GM23338 (cell line): ENCODE measurements around the gene TMA7B. TPM values are rescaled to one million over a fixed set of nuclear protein-coding genes. Genes with fewer than 3 reads are reported as not detected.

Experiments
- ATAC-seq: fragments of 200-7000 bp; cut with Tn5 transposase; 3 replicates; pipeline ENCODE4 v1.9.1; 2020
- DNase-seq: peaks from one replicate; pipeline ENCODE4 v3.0.0-alpha.2; 2015; ENCODE audit warnings: low spot score
- H2AFZ ChIP-seq: fragments of 200-600 bp; sonication (generic); 2 replicates; pipeline ENCODE4 v1.8.0; 2016; ENCODE audit warnings: antibody characterized with exemption, mild to moderate bottlenecking, moderate library complexity
- H3F3A ChIP-seq: fragments of 200-600 bp; sonication (generic); replicated peaks from 2 replicates; pipeline ENCODE4 v1.8.0; 2017; ENCODE audit warnings: antibody characterized with exemption, mixed run types, low read depth
- H3K27ac ChIP-seq: fragments of 200-600 bp; sonication (generic); 2 replicates; pipeline ENCODE4 v1.6.1; 2016; ENCODE audit warnings: low read depth
- H3K27me3 ChIP-seq: fragments of 200-600 bp; sonication (generic); 2 replicates; pipeline ENCODE4 v1.8.0; 2016; ENCODE audit warnings: mild to moderate bottlenecking, mixed run types, moderate library complexity; ENCODE audit not compliant: insufficient read depth
- H3K36me3 ChIP-seq: fragments of 200-600 bp; sonication (generic); 2 replicates; pipeline ENCODE4 v1.8.0; 2016; ENCODE audit warnings: mild to moderate bottlenecking; ENCODE audit not compliant: insufficient read depth
- H3K4me1 ChIP-seq: fragments of 200-600 bp; sonication (generic); 2 replicates; pipeline ENCODE4 v1.8.0; 2016; ENCODE audit warnings: mild to moderate bottlenecking, moderate library complexity; ENCODE audit not compliant: insufficient read depth
- H3K4me2 ChIP-seq: fragments of 200-600 bp; sonication (generic); 2 replicates; pipeline ENCODE4 v1.7.1; 2017; ENCODE audit warnings: mixed run types
- H3K4me3 ChIP-seq: fragments of 200-600 bp; sonication (generic); 2 replicates; pipeline ENCODE4 v1.6.1; 2016; ENCODE audit warnings: mixed run types
- H3K79me2 ChIP-seq: fragments of 200-600 bp; sonication (generic); replicated peaks from 2 replicates; pipeline ENCODE4 v1.8.0; 2017; ENCODE audit warnings: mild to moderate bottlenecking; ENCODE audit not compliant: insufficient read depth
- H3K9me2 ChIP-seq: fragments of 200-600 bp; sonication (generic); 2 replicates; pipeline ENCODE4 v1.8.0; 2017; ENCODE audit not compliant: insufficient read depth
- H4K20me1 ChIP-seq: fragments of 200-600 bp; sonication (generic); replicated peaks from 2 replicates; pipeline ENCODE4 v1.8.0; 2017; ENCODE audit warnings: mild to moderate bottlenecking; ENCODE audit not compliant: insufficient read depth
- H3K27ac Mint-ChIP-seq: 2 replicates; pipeline ENCODE4 v1.8.0; 2020; ENCODE audit warnings: inconsistent platforms, mild to moderate bottlenecking, moderate library complexity, mixed read lengths
- H3K27me3 Mint-ChIP-seq: 3 replicates; pipeline ENCODE4 v1.8.0; 2022; ENCODE audit warnings: low read depth, mild to moderate bottlenecking, moderate library complexity, mixed read lengths, inconsistent platforms; ENCODE audit not compliant: insufficient read depth, poor library complexity
- H3K36me3 Mint-ChIP-seq: 3 replicates; pipeline ENCODE4 v1.8.0; 2021; ENCODE audit warnings: low read depth, mild to moderate bottlenecking, inconsistent platforms, moderate library complexity, mixed read lengths
- H3K4me1 Mint-ChIP-seq: 3 replicates; pipeline ENCODE4 v1.8.0; 2020; ENCODE audit warnings: mild to moderate bottlenecking, inconsistent platforms, mixed read lengths
- H3K4me3 Mint-ChIP-seq: 3 replicates; pipeline ENCODE4 v1.8.0; 2021; ENCODE audit warnings: moderate library complexity, mild to moderate bottlenecking, inconsistent platforms, mixed read lengths
- H3K9me3 Mint-ChIP-seq: 3 replicates; pipeline ENCODE4 v1.8.0; 2020; ENCODE audit warnings: moderate library complexity, mild to moderate bottlenecking, inconsistent platforms, mixed read lengths
- ETS1 ChIP-seq: IDR thresholded peaks from 2 replicates; pipeline ENCODE4 v1.6.1; 2016; ENCODE audit warnings: antibody characterized with exemption
- EZH2 ChIP-seq: fragments of 200-600 bp; sonication (generic); IDR thresholded peaks from one replicate; pipeline ENCODE4 v1.8.0; 2017; ENCODE audit warnings: antibody characterized with exemption, mild to moderate bottlenecking, low read depth; ENCODE audit not compliant: unreplicated experiment
- EZH2phosphoT487 ChIP-seq: fragments of 200-600 bp; sonication (generic); IDR thresholded peaks from one replicate; pipeline ENCODE4 v1.8.1; 2018; ENCODE audit warnings: antibody characterized with exemption; ENCODE audit not compliant: unreplicated experiment
- JUNB ChIP-seq: IDR thresholded peaks from one replicate; pipeline ENCODE4 v1.6.1; 2016; ENCODE audit warnings: antibody characterized with exemption; ENCODE audit not compliant: unreplicated experiment
- NANOG ChIP-seq: IDR thresholded peaks from 2 replicates; pipeline ENCODE4 v1.6.1; 2016; ENCODE audit warnings: antibody characterized with exemption, borderline replicate concordance
- POLR2AphosphoS5 ChIP-seq: IDR thresholded peaks from 2 replicates; pipeline ENCODE4 v1.6.1; 2016; ENCODE audit warnings: antibody characterized with exemption, low read depth
- REST ChIP-seq: IDR thresholded peaks from one replicate; pipeline ENCODE4 v1.6.1; 2018; ENCODE audit warnings: antibody characterized with exemption; ENCODE audit not compliant: unreplicated experiment
- STAT1 ChIP-seq: IDR thresholded peaks from one replicate; pipeline ENCODE4 v1.6.1; 2016; ENCODE audit warnings: antibody characterized with exemption; ENCODE audit not compliant: unreplicated experiment
- ZNF114 ChIP-seq: fragments of 250-450 bp; sonication (Bioruptor Pico); IDR thresholded peaks from 2 replicates; pipeline ENCODE4 v1.5.0; 2020; ENCODE audit warnings: mild to moderate bottlenecking, moderate library complexity
- polyA plus RNA-seq: library from polyadenylated mRNA; unstranded; fragments of >200 nt; fragmentation: Nextera tagmentation; extraction: Ambion mirVana; gene quantifications from 2 replicates; pipeline ENCODE4 v1.2.1, GENCODE V29; 2016
- total RNA-seq: library from RNA; depleted of rRNA; stranded (reverse); fragments of >200 nt; shearing (Covaris generic); gene quantifications from 2 replicates; pipeline ENCODE4 v1.2.3, GENCODE V29; 2014
- TF ChIP-seq, protein P1 (sequence below): fragments of 250-450 bp; sonication (Bioruptor Pico); IDR thresholded peaks from 2 replicates; pipeline ENCODE4 v1.5.0; 2020; ENCODE audit warnings: mild to moderate bottlenecking, moderate library complexity

TMA7B gene
- total and polyA plus RNA-seq, 2 experiments from 2014 or later: not detected

DNA sequence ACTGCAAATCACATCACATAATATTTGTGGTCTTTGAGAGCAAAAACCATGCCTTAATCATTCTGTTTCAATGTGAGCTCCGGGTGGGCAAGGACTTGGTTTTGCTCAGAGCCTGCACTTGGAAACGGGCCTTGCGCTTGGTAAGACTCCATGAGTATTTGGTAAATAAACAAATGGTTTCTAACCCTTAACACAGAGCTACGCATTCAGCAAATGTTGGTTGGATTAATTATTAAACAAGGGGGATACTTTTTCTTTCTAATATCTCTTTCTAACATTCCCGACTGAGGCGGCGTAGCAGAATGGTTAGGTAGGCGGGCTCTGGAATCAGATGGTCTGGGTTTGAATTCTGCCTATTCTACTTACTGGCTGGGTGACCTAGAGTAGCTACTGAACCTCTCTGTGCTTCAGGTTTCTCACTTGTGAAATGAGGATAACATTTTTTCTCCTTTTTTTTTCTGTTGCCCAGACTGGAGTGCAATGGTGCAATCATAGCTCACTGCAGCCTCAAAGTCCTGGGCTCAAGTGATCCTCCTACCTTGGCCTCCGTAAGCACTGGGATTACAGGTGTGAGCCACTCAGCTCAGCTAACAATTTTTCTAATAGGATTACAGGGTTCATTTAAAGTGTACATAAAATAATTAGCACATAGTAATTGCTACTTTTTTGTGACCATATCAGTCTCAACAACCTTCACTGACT, 31.1 kb downstream of the TMA7B start (continued):
- TF ChIP-seq NANOG: no peak

DNA sequence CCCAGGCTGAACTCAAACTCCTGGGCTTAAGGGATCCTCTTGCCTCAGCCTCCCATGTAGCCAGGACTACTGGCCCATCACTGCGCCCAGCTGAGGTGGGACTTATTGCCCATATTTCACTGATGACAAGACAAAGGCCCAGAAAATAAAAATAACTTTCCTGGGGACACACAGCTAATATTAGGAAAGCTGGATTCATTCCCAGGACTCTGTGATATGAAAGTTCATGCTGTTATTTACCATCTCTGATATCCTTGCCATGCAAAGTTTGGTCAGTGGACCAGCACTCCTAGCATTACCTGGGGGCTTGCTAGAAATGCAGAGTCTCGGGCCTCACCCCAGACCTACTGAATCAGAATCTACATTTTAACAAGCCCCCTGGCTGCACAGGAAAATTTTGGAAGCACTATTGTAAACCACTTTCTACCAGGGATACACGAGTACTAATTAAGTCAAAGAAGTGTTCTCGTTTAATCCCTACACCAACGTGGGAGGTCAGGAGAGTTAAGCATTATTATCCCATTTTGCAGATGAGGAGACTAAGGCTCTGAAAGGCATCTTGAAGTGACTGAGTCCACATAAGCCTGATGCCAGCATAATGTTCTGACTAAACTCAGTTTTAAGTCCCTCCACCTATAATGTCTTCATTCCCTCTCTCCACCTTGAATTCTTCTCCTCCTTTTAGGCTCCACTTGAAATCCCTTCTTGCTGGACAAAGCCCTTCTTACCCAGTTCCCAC, 32.1 kb downstream of the TMA7B start:
- Histone ChIP-seq H4K20me1 (0 out of 2 replicates have a peak, but pooled peaks cover 4% of the 10 kb centered on the region), H3K4me3 (no peak overlapping the region), H3K79me2 (peaks cover 18% of the 10 kb centered on the region), H3K27ac (no peak overlapping the region), H3F3A (peaks cover 18% of the 10 kb centered on the region), H2AFZ (no peak overlapping the region), H3K36me3 (no peaks in the 10 kb centered on the region), H3K27me3 (peaks cover 19% of the 10 kb centered on the region), H3K4me1 (peaks cover 35% of the 10 kb centered on the region), H3K9me2 (no peaks in the 10 kb centered on the region), H3K4me2 (no peak overlapping the region)
- peaks cover 31% of the 10 kb centered on the region for H3K4me1 Mint-ChIP-seq
- no peak overlapping the region for H3K27ac Mint-ChIP-seq
- no peak for TF ChIP-seq EZH2phosphoT487
- TF ChIP-seq REST: no peak
- no peak for TF ChIP-seq ETS1
- no peak for TF ChIP-seq ZNF114 (CRISPR knock-in tag)
- no peak for TF ChIP-seq STAT1
- TF ChIP-seq, protein P1, sequence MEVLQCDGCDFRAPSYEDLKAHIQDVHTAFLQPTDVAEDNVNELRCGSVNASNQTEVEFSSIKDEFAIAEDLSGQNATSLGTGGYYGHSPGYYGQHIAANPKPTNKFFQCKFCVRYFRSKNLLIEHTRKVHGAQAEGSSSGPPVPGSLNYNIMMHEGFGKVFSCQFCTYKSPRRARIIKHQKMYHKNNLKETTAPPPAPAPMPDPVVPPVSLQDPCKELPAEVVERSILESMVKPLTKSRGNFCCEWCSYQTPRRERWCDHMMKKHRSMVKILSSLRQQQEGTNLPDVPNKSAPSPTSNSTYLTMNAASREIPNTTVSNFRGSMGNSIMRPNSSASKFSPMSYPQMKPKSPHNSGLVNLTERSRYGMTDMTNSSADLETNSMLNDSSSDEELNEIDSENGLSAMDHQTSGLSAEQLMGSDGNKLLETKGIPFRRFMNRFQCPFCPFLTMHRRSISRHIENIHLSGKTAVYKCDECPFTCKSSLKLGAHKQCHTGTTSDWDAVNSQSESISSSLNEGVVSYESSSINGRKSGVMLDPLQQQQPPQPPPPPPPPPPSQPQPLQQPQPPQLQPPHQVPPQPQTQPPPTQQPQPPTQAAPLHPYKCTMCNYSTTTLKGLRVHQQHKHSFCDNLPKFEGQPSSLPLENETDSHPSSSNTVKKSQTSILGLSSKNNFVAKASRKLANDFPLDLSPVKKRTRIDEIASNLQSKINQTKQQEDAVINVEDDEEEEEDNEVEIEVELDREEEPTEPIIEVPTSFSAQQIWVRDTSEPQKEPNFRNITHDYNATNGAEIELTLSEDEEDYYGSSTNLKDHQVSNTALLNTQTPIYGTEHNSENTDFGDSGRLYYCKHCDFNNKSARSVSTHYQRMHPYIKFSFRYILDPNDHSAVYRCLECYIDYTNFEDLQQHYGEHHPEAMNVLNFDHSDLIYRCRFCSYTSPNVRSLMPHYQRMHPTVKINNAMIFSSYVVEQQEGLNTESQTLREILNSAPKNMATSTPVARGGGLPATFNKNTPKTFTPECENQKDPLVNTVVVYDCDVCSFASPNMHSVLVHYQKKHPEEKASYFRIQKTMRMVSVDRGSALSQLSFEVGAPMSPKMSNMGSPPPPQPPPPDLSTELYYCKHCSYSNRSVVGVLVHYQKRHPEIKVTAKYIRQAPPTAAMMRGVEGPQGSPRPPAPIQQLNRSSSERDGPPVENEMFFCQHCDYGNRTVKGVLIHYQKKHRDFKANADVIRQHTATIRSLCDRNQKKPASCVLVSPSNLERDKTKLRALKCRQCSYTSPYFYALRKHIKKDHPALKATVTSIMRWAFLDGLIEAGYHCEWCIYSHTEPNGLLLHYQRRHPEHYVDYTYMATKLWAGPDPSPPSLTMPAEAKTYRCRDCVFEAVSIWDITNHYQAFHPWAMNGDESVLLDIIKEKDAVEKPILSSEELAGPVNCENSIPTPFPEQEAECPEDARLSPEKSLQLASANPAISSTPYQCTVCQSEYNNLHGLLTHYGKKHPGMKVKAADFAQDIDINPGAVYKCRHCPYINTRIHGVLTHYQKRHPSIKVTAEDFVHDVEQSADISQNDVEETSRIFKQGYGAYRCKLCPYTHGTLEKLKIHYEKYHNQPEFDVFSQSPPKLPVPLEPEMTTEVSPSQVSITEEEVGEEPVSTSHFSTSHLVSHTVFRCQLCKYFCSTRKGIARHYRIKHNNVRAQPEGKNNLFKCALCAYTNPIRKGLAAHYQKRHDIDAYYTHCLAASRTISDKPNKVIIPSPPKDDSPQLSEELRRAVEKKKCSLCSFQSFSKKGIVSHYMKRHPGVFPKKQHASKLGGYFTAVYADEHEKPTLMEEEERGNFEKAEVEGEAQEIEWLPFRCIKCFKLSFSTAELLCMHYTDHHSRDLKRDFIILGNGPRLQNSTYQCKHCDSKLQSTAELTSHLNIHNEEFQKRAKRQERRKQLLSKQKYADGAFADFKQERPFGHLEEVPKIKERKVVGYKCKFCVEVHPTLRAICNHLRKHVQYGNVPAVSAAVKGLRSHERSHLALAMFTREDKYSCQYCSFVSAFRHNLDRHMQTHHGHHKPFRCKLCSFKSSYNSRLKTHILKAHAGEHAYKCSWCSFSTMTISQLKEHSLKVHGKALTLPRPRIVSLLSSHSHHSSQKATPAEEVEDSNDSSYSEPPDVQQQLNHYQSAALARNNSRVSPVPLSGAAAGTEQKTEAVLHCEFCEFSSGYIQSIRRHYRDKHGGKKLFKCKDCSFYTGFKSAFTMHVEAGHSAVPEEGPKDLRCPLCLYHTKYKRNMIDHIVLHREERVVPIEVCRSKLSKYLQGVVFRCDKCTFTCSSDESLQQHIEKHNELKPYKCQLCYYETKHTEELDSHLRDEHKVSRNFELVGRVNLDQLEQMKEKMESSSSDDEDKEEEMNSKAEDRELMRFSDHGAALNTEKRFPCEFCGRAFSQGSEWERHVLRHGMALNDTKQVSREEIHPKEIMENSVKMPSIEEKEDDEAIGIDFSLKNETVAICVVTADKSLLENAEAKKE (CRISPR knock-in tag): no peak
- no peak for TF ChIP-seq POLR2AphosphoS5
- no peak for TF ChIP-seq JUNB
- no peak for TF ChIP-seq EZH2
- TF ChIP-seq NANOG: no peak
- DNase-seq: no peak
- H3K36me3 Mint-ChIP-seq: no peaks in the 10 kb centered on the region; the same call in 2 of the 3 replicates
- no peak overlapping the region for H3K4me3 Mint-ChIP-seq
- no peaks in the 10 kb centered on the region for H3K9me3 Mint-ChIP-seq
- ATAC-seq: no peak
- peaks cover 18% of the 10 kb centered on the region for H3K27me3 Mint-ChIP-seq
